Activated naive CD8-positive, alpha-beta T cell treated with anti-CD3 and anti-CD28 coated beads, Interleukin-2, amount 50 U/mL, for 16 hours (primary cell): ENCODE results near the gene ADAM12.

Source experiments
- DNase-seq: peaks from one replicate; pipeline ENCODE4 v3.0.0-alpha.2; 2020; ENCODE audit warnings: low read depth, low spot score

ADAM12 gene

DNA sequence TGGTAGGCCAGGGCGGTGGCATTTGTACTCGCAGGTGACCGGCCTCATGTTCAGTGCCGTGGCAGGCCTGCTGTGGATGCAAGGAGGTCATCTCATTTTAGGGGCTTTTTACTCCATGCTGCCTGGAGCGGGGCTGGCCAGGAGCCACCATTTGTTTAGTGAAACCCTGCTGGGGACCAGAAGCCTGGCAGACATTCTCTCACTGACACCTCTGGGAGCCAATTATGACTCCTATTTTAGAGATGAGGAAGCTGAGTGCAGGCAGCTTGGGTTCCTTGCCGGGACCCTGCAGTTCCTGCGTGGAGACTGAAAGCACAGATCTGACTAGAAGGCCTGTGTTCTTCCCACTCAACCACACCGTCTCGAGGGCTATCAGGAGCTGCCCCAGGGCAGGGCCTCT is 305.3 kb downstream of the ADAM12 start:
- no peak for DNase-seq

DNA sequence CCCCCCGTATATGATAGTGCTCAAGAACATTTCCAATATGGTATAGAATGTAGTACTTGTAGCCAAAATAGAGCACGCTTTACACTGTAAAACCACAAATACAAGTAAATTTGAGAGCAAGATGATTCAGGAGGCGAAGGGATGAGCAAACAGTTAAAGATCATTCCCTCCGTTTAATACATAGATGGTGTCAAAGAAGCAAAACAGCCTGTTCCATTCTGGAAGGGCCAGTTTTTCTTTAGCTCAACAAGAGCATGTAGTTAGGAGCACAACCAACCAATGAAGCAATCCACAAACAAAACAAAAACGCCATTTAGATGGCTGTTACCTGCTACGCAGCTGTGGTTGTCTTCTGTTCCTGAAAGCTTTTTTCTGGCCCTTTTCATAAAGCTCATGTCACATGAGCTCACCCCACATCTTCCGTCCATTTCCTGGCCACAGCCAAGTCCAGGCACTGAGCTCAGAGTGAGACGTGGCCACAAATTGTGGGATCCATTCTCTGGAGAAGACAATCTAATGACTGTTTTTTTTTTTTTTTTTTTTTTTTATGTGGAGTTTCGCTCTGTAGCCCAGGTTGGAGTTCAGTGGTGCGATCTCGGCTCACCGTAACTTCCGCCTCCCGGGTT is 306.3 kb downstream of the ADAM12 start:
- DNase-seq, result no peak

DNA sequence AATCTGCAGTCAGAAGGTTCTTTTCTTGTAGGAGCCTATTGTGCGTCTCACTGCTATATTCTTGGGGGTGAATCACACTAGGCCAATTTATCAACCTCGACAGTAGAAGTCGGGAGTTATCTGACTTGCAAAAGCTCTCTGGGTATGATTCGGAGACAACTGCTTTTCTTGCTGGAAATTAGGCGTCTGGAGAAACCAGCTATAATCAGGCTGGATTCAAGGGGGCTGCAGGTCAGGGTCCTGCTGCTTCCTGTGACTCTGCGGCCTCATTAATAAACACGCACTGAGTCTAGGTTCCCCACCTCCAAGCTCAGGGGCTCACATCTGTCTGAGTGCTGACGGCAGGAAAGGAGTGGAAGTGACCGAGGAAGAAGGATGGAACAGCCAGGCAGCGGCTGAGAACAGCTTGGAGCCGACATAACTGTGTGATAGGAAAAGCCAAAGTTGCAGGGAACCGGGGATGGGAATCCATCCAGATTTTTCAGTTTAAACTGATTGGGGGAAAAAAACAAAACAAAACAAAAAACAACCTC is 307.3 kb downstream of the ADAM12 start:
- no peak for DNase-seq

DNA sequence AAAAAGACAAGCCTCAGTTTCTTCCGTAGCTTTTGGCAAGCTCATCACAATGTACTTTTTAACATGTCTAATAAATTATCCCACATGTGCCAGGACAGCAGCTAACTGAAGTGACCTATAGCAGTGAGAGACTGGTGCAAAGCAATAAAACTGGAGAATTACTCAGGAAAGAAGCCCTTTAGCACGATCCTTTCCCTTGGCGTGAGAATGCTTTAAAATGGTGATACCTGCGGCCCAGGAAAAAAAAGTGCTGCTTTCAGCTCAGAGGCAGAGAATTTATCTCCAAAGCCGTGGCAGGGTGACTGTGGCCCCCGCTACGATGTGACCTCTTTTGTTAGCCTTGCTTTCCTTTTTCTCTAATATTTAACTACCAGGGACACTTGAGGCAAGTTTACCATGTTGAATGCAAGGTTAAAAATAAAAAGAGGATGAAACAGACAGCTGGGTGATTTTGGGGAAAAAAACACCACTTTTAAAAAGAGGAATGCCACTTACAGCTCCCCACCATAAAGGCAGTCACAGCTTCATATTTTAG is 307.9 kb downstream of the ADAM12 start:
- DNase-seq, result no peak

DNA sequence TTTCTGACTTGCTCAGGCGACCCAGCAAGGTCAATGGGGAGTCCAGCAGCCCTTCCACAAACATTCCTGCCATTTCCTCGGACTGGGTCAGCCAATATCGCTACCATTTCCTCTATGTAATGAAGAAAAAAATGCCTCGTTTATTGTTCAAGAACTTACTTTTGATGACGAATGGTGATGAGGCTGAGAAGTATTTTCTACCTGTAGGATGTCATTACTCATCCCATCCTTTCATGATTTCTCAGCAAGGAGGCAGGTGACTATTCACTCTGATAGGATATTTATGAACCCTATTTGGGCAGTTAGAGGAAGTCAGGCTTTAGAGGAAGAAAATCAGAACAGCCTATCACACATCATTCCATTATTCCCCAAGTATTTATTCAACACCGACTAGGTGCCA is 313.3 kb downstream of the ADAM12 start:
- no peak for DNase-seq

DNA sequence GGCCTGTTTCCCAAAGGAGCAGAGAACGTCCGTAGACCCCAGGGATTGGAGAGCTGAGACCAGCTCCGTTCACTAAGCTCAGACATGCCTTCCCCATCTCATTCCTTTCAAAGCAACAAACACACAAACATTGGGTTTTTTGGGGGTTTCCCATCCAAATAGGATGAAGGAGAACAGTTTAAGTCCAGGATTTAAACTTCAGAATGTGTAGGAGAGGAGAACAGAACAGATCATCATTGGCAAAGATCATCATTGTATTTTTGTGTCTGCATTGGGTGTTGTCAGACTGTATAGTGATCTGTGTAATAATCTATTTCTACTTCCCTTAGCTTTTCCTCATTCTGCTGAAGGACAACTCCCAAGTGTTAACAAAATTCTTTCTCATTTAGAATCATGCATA is 314.0 kb downstream of the ADAM12 start:
- no peak for DNase-seq

DNA sequence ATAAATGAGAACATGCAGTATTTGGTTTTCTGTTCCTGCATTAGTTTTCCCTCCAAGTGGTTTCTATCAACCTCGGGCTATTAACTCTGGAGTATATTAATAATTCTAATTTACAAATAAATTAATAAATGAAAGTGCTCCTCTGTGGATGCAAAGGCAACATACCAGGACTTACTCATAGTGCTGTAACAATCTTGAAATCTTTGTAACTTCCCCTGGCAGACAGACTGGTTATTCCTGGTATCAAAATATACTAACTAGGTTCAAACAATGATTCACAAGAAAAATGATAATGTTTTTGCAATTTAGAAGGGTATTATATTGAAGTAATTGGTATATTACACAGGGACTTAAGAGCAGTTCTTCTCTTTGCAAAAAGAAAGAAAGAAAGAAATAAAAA is 314.7 kb downstream of the ADAM12 start:
- DNase-seq, result no peak

DNA sequence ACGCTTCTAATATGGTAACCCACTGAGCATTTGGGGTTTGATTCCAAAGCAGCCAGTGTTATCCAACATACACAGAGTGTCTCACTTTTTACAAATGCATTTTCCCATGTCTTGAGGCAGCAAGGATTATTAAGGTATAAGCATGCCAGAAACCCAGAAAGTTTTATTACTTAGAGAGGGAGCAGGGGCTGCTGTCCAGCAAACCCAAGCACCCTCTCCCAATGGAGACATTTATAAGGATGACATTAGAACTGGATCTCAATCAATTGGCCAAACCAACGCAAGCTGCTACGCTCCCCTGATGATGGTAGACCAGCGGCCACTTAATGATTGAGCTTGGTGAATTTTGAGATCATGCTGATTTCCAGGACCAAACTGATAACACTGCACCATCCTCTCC is 315.7 kb downstream of the ADAM12 start:
- DNase-seq, result no peak

DNA sequence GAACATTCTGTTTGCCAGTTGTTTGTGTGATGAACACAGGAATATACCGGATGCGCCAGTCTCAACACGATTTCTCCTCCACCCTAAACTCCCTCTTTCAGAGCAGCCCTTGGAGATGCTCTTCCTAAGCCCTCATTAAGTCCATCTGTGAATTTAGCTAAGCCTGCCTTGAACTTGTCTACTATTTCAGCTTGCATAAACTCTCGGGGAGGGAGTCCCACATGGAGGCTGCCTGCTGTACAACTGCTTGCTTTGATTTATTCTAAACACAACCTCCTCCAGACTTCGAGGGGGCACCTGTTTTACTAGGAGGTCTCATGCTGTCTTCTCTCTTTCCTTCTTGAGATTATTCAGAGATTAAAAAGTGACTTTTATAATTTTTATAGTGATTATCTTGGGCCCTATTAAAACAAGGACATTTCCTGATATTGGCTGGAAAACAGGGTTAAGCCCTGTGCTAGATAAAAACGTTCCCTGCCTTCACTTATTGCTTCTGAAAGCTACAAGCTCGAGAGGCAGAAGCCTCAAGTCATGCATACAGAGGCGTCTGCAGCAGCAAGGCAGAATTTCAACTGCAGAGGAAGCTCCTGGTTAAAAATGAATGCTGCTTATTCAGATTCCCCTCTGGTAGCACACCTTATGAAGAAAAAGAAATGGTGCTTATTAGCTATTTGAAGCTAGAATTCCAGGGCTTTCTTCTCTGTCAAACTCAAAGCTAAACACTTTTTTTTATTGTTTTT is 317.6 kb downstream of the ADAM12 start:
- no peak for DNase-seq

DNA sequence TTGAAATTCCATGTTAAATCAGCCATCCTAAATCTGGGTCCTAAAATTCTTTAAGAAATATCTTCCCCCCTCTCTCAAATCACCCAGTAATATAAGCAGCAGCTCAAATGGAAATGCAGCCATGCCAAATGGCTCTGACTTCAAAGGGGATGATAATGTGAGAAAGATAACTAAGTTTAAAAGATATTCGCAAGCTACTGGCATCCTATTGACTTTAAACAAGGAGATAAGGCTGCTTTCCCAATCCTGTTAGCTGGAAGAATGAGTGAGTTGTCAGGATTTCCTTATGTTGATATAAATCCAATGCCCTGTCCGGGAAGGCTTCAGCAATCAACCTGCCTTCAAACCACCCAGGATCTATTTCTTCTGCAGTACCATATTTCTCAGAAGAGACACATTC is 320.0 kb downstream of the ADAM12 start:
- no peak for DNase-seq

DNA sequence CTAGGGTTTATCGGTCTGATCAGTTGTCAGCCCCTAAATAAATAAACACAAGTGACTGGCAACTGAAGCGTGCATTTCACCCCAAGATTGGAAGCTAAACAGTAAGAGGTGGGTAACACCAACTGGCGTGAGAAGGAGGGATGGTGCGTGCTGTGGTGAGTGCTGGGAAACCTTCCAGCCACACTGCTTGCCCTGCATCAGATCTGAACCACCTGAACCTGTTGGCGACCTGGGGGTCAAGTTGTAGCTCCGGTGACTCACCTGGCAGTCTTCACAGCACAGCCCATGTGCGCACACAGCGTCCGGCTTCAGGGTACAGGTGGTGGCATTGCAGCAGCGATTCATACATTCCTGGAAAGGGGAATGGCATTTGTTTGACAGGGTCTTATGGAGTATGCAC is 321.8 kb downstream of the ADAM12 start:
- DNase-seq, result no peak

DNA sequence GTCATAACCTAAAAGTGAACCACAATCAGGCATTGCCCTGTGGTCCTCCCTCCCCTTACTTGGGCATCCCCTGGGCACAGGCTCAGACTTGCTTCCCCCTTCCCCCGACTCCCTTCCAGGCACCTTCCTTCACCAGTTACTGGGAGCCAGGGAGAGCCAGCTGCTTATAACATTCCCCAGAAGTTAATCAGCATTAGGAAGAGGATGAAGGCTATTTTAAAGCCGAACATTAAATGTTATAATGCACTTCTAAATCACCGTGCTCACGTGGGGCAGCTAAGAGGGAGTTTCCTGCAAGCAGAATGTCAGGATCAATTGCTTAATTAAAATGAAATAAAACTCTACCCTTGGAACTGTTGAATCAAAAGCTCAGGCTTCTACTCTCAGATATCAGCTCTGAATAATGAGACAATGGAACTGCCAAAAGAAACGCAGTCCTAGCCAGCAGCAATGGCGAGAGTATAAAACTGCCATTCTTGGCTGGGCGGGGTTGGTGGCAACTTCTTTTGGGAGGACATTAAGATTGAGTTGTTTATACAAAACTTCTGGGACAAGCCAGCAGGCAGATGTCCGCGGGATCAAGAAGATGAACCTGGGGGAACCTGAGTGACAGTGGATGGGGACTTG is 322.4 kb downstream of the ADAM12 start:
- DNase-seq, result no peak

DNA sequence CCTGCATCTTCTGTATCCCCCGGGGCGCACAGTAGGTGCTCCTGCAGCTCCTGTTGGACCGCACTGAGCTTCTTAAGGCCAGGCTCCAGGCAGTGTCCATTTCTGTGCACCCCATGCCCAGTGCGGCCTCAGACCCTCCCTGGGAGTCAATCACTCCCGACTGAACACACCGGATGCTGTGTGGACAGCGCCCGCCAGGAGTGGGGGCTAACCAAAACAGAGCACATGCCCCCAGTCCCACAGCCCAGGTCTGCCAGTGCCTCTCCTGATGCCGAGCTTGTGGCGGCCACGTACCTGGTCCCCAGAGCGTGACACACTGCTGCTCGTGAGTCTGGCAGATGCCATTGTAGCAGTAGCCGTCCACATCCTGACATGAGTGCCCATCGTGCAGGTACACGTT is 323.8 kb downstream of the ADAM12 start:
- no peak for DNase-seq

DNA sequence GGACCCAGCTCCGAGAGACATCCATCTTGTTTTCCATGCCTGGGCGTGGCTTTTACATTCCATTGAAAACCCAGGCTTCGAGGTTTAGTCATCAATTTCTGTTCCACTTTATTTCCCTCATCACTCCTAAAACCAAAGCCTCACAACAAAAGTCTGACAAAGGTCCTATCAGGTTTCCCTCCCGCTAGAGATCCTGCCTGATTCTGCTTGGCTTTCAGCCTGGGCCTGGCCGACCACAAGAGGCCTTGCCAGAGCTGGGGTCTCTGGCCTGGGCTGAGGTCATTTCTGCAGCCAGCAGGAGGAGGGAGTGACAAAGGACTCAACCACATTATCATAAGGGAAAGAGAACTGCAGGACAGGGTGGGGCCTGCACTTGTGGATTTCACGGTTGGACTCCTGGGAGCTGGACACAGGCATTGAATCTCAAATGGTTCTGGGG is 324.9 kb downstream of the ADAM12 start:
- DNase-seq, result no peak

DNA sequence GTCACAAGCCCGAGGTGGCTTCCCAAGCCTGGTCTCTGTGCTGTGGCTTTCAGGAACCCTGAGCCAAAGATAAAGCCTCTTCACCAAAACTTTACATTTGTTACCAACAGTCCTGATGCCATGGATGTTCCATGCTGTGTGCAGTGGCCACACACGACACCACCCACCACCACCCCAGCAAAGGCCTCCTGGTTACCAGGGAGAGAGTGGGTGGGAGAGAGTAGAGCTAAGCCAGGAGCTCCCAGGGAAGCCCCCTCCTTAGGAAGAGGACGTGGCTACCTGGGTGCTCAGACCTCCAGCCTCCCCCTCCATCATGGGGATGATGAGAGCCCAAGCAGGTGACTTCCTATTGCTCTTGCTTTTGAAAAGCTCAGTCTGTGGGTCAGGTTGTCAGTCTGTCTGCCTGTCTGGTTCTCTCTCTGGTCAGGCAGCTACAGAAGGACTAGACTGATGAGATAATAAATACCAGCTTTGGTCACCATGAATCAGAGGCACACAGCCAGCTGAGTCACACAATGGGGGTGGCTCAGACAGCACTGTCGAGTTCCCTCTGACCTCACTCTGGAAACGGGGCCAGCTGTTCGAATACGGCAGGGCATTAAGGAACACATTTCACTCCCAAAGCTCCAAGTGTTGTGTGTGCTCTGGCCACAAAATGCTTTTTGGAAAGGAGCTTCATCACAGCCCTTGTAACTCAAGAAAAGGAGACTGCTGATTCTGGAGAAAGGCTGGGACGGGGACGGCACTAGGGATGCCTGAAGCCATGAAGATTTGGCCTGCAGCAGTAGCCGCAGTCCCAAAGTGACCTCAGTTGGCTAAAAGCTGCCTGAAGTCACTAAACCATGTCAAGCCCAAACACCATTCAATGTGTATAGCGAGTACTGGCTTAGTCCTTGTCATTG is 325.9 kb downstream of the ADAM12 start:
- no peak for DNase-seq

DNA sequence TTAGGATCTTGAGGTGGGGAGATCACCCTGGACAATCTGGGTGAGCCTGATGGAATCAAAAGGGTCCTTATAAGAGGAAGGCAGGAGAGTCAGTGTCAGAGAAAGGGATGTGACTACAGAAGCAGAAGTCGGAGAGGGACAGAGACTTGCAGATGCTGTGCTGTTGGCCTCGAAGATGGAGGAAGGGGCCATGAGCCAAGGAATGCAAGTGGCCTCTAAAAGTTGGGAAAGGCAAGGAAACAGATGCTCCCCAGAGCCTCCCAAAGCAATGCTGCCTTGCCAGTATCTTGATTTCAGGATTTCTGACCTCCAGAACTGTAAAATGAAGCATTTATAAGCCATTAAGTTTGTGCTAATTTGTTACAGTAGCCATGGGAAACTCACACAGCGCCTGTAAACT is 326.8 kb downstream of the ADAM12 start:
- DNase-seq, result no peak

DNA sequence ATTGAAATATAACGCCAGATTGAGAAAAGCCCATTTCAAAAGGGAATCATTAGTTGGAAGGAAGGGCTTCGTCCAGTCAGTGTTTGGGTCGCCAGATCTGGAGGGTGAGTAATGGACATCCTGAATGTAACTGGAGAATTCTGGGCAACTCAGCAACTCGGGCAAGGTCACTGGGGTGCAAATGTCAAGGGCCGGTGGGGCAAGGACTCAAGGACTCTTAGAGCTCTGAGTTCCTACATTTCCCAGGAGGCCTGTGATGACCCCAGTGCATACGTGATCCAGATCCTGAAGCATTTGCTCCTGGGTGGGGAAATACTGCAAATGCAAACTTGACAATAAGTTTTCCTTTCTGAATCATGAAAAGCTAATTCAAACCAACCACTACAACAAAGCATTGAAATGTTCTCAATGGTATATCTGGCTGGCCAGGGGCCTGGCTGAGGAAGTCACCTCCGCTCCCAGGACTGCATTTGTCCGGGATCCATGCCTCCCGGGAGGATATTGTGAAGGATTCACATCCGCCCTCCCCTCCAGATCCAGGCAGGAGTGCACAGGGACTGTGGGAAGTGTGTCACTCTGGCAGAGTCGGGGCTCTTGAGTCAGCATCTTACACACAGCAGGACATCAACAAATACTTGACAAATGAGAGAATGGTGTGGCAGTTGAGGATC is 327.9 kb downstream of the ADAM12 start:
- no peak for DNase-seq

DNA sequence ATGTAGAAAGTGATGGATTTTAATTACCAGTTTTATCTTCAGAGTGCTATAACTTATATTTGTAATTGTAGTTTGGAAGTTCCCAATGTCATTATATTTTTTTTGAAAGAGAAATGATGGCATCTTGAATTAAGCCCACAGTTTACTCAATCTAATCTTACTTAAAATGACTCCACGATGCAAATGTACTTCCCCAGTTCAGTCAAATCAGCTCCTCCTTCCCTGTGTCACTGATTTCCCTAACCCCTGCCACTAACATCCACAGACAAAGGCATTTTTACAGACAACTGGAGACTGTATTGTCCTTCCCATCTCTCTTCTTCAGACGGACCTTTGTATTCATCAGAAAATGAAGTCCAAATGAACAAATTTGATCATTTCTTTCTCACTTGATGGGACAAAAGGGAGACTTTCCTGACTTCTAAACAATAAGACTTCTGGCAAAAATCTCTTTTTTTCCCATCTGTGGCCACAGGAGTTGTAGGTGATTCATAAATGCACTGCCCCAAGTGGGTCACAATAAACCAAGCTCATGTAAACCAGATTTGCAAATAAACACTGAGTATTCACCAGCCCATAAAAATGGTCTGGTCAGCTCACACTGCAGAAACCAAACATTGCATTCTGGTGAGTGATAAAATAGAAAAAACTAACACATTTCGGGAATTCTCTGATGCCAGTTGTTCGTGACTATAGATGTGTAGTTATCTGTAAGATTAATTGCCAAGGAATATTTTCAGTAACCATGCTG is 329.0 kb downstream of the ADAM12 start:
- DNase-seq, result no peak

DNA sequence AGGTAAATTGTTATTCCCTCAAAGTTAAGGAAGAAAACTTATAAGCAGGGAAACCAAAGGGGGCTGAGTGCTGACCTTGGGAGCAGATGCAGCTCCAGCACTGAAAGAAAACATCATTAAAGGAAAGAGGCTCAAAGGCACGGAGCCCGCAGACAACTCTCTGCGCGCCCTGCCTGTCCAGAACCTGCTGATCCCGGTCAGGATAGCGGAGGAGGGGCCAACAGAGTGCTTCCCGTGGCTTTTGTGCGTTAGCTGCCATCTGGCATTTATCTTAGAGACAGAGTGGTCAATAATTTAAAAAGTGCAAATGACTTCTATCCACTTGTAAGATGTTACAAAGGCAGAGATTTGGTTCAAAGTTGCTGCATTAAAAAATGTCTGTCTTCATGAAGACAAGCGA is 329.8 kb downstream of the ADAM12 start:
- DNase-seq, result no peak

DNA sequence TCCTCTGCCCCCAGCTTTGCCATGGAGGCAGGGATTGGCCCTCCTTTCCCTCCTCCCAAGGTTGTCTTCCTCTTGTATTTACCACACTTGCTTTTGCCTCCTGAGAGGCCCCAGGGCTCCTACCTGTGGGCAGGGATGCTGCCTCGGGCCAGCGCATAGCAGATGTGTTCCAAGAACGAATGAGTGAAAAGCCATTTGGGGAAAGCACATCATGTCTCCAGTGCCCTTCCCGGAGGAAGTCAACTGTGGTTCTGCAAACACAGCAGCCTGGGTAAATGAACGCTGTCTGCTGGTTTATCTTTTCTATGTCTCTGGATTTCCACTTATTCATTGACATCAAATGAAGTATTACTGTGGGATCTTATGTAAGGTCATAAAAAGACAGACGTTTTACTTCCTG is 330.2 kb downstream of the ADAM12 start:
- no peak for DNase-seq
